ENCODE measurements around the gene MSANTD3. TPM values are rescaled to one million over a fixed set of nuclear protein-coding genes. Genes with fewer than 3 reads are reported as not detected.

The MSANTD3 gene
- total and polyA plus RNA-seq, 9 of the 15 experiments (the other 6 are each of a cell fraction or from before 2014, with no cell fraction given) = 9.4 to 28.7 (median 22.3) TPM

DNA sequence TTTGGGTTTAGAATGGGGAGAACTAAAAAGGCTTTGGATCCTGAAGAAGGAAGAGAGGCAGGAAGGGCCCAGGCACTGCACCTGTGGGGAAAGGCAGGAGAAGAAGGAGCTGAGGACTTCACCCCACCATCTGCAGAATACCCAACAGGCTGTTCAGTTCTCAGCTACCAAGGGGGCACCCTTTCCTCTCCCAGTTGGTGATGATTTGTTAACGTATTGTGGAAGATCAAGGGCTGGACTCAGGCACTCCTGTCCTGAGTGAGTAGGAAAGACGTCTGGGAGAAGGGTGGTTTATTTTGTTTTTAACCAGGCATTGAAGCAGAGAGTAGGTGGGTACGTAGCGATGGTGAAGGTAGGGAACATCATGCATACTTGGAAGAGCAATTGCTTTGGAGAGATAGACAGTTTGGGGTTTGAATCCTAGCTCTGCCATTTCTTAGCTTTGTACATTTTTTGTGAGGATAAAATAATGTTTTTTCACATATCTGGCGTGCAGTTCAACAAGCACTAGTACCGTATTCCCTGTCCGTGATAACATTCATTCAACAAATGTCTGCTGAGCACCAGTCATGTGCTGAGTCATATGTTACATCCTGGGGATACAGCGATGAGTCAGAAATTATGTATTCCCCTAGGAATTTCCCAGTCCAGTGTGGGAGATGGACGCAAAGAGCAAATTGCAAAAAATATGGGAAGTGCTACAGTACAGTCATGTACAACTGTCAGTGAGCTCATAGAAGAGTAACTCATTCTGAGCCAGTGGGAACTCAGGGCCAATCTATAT is 2.1 kb downstream of the MSANTD3 start (continued):
- TF ChIP-seq RERE (CRISPR knock-in tag; IDR thresholded peaks at IDR 0.05; ENCODE audit: borderline replicate concordance) (no peak), PHB (CRISPR knock-in tag; IDR thresholded peaks at IDR 0.05) (no peak), MEIS2 (IDR thresholded peaks at IDR 0.05; ENCODE audit: partially characterized antibody) (peak; percentile 2), TSC22D4 (tag; IDR thresholded peaks at IDR 0.05) (no peak), EP400 (IDR thresholded peaks at IDR 0.05) (peak; percentile 31; the same call in 1 of the 2 replicates), RFX1 (IDR thresholded peaks at IDR 0.05) (no peak), CBX3 (IDR thresholded peaks at IDR 0.05; ENCODE audit: borderline replicate concordance in 1 of 2, low read length in 2 of 2) (no peak), SMARCA4 (IDR thresholded peaks at IDR 0.05) (peak; percentile 84), SMC3 (conservative IDR thresholded peaks at IDR 0.05; ENCODE audit: insufficient read depth, low read depth, low read length) (no peak), NFE2L1 (tag; IDR thresholded peaks at IDR 0.05; ENCODE audit: borderline replicate concordance, low read depth) (no peak), NR4A1 (CRISPR knock-in tag; IDR thresholded peaks at IDR 0.05) (no peak), NR4A1 (tag; IDR thresholded peaks at IDR 0.05) (no peak), FOSL1 (tag; conservative IDR thresholded peaks at IDR 0.05) (peak; percentile 96), KAT7 (CRISPR knock-in tag; IDR thresholded peaks at IDR 0.05; ENCODE audit: borderline replicate concordance) (no peak), ZNF124 (CRISPR knock-in tag; IDR thresholded peaks at IDR 0.05) (no peak), ZNF431 (CRISPR knock-in tag; IDR thresholded peaks at IDR 0.05) (no peak), NCOA2 (IDR thresholded peaks at IDR 0.05; ENCODE audit: partially characterized antibody in 2 of 2) (no peak)
- TF ChIP-seq, protein P1, sequence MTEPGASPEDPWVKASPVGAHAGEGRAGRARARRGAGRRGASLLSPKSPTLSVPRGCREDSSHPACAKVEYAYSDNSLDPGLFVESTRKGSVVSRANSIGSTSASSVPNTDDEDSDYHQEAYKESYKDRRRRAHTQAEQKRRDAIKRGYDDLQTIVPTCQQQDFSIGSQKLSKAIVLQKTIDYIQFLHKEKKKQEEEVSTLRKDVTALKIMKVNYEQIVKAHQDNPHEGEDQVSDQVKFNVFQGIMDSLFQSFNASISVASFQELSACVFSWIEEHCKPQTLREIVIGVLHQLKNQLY (CRISPR knock-in tag; conservative IDR thresholded peaks at IDR 0.05) = no peak
- TF ChIP-seq, protein P2, sequence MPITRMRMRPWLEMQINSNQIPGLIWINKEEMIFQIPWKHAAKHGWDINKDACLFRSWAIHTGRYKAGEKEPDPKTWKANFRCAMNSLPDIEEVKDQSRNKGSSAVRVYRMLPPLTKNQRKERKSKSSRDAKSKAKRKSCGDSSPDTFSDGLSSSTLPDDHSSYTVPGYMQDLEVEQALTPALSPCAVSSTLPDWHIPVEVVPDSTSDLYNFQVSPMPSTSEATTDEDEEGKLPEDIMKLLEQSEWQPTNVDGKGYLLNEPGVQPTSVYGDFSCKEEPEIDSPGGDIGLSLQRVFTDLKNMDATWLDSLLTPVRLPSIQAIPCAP (CRISPR knock-in tag; IDR thresholded peaks at IDR 0.05; ENCODE audit: borderline replicate concordance) = no peak
- TF ChIP-seq, protein P3, sequence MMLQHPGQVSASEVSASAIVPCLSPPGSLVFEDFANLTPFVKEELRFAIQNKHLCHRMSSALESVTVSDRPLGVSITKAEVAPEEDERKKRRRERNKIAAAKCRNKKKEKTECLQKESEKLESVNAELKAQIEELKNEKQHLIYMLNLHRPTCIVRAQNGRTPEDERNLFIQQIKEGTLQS (IDR thresholded peaks at IDR 0.05) = peak; percentile 96
- TF ChIP-seq, protein P3 (CRISPR knock-in tag; conservative IDR thresholded peaks at IDR 0.05) = peak; percentile 67; the same call in 1 of the 2 replicates

Measured in K562 (cell line).